ENCODE measurements around the gene LRFN3. TPM values are rescaled to one million over a fixed set of nuclear protein-coding genes. Genes with fewer than 3 reads are reported as not detected.
"Not testable (repeated sequence)": the region's sequence is repeated elsewhere in the genome, so short reads cannot be mapped to it uniquely, and the experiment has no call there.

LRFN3 gene, protein sequence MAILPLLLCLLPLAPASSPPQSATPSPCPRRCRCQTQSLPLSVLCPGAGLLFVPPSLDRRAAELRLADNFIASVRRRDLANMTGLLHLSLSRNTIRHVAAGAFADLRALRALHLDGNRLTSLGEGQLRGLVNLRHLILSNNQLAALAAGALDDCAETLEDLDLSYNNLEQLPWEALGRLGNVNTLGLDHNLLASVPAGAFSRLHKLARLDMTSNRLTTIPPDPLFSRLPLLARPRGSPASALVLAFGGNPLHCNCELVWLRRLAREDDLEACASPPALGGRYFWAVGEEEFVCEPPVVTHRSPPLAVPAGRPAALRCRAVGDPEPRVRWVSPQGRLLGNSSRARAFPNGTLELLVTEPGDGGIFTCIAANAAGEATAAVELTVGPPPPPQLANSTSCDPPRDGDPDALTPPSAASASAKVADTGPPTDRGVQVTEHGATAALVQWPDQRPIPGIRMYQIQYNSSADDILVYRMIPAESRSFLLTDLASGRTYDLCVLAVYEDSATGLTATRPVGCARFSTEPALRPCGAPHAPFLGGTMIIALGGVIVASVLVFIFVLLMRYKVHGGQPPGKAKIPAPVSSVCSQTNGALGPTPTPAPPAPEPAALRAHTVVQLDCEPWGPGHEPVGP
- 2.4 TPM for total RNA-seq

- no peak for DNase-seq (ENCODE audit: low read depth in 2 of 3, low spot score in 2 of 3)
These were observed at the start of gene LRFN3 for GRCh38 chr19:35935911-35936737. Gene LRFN3, plus strand, starts transcription at chr19:35936374. Its CDS starts 3,052 bp downstream, at chr19:35939426.

DNA sequence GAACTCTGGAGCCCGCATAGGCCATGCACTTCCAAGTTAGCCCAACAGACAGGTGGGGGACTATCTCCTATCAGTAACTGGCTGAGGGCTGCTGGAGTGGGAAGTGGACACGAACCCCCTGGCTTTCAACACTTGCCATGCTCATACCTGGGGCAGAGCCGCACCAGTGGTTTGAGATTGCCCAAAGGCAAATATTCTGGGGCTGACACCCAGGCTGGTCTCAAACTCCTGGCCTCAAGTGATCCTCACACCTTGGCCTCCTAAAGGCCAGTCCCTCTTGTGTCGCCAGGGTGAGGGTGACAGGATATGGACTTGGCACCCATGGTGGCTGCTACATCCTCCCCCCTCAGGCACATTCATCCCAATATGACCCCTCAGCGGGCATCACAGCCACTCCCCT lies 49.0 kb upstream of the LRFN3 start:
- DNase-seq (ENCODE audit: low read depth in 2 of 3, low spot score in 2 of 3) = no peak

- DNase-seq (ENCODE audit: low read depth in 2 of 3, low spot score in 2 of 3) = no peak
These were observed 47.8 kb upstream of the LRFN3 start for GRCh38 chr19:35888398-35888797.

- DNase-seq (ENCODE audit: low read depth in 2 of 3, low spot score in 2 of 3) = no peak
These were observed 46.6 kb upstream of the LRFN3 start for GRCh38 chr19:35889370-35890112.

- no peak for DNase-seq (ENCODE audit: low read depth in 2 of 3, low spot score in 2 of 3)
These were observed 46.0 kb upstream of the LRFN3 start for GRCh38 chr19:35890113-35890650.

DNA sequence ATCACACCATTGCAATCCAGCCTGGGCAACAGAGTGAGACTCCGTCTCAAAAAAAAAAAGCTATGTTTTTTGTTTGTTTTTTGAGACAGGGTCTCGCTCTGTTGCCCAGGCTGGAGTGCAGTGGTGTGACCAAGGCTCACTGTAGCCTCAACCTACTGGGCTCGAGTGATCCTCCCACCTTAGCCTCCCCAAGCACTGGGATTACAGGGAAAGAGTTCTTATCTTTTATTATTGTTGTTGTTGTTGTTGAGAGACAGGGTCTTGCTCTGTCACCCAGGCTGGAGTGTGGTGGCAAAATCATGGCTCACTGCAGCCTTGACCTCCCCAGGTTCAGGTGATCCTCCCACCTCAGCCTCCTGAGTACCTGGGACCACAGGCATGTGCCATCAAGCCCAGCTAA lies 44.4 kb upstream of the LRFN3 start:
- DNase-seq (ENCODE audit: low read depth in 2 of 3, low spot score in 2 of 3) = not testable (repeated sequence)

DNA sequence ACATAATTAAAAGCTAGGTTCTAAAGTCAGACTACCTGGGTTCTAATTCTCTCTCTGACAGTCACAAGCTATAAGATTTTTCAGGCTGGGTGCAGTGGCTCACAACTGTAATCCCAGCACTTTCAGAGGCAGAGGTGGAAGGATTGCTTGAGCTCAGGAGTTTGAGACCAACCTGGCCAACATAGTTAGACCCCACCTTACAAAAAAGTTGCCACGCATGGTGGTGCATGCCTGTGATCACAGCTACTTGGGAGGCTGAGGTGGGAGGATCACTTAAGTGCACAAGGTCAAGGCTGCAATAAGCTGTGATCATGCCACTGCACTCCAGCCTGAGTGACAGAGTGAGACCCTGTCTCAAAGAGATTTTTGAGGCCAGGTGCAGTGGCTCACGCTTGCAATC lies 41.8 kb upstream of the LRFN3 start:
- DNase-seq (ENCODE audit: low read depth in 2 of 3, low spot score in 2 of 3) = no peak

- DNase-seq (ENCODE audit: low read depth in 2 of 3, low spot score in 2 of 3) = no peak
These were observed 40.1 kb upstream of the LRFN3 start for GRCh38 chr19:35895911-35896642.

- DNase-seq (ENCODE audit: low read depth in 2 of 3, low spot score in 2 of 3) = no peak
These were observed 39.5 kb upstream of the LRFN3 start for GRCh38 chr19:35896643-35897040.

DNA sequence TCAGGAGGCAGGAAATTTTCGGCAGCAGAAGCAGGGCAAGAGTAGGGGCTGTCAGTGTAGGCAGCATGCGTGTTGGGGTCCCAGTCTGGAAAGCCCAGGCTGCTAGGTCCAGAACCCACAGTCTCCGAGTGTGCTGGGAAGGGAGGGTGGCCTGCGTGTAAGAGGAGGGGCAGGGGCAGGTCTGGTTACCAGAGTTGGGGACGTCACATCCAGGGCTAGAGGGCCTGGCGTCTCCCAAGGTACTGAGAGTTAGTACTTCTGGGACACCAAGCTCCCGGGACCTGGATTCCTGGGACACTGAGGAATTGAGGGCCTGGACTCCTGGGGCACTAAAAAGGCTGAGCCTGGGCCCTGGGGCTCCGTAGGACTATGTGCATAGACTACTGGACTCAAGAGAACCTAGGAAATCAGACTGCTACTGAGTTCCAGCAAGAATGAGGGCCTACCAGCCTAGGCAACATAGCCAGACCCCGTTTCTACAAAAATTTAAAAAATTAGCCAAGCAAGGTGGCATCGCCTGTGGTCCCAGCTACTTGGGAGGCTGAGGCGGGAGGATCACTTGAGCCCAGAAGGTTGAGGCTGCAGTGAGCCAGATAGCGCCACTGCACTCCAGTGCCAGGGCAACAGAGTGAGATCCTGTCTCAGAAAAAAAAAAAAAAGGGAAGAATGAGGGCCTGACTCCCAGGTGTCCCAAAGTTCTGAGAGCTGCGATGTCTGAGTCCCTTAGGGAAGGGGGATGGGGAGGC lies 38.3 kb upstream of the LRFN3 start:
- DNase-seq (ENCODE audit: low read depth in 2 of 3, low spot score in 2 of 3) = no peak

- no peak for DNase-seq (ENCODE audit: low read depth in 2 of 3, low spot score in 2 of 3)
These were observed 37.7 kb upstream of the LRFN3 start for GRCh38 chr19:35898499-35898809.

DNA sequence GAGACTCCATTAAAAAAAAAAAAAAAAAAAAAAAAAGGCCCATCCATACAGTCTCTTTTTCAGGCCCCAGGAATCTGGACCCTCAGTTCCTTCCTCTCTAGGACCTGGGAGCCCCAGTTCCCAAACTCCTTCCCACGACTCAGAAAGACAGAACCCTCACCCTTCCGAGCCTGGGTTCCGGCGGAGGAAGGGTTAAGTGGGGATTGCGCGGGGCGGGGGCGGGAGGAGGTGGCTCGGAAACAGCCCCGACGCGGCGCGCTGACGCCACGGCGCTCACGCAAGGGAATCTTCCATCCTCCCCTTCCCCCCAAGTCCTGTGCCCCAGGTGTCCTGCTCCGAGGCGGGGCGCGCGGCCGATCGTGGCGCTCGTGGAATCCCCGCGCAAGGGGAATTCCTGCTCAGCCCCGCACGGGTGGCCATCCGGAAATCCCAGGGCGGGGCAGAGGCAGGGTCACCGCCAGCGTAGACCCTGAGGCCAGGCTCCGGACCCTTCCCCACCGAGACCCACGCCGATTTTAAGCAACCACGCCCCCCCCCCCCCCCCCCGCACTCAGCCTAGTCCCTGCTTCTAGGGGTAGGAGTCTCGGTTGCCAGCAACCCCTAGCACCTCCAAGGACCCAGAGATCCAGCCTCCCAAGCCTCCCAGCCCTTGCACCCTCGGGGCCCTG lies 36.5 kb upstream of the LRFN3 start:
- peak; percentile 85 to 87 (median 85) for DNase-seq (ENCODE audit: low read depth in 2 of 3, low spot score in 2 of 3)

DNA sequence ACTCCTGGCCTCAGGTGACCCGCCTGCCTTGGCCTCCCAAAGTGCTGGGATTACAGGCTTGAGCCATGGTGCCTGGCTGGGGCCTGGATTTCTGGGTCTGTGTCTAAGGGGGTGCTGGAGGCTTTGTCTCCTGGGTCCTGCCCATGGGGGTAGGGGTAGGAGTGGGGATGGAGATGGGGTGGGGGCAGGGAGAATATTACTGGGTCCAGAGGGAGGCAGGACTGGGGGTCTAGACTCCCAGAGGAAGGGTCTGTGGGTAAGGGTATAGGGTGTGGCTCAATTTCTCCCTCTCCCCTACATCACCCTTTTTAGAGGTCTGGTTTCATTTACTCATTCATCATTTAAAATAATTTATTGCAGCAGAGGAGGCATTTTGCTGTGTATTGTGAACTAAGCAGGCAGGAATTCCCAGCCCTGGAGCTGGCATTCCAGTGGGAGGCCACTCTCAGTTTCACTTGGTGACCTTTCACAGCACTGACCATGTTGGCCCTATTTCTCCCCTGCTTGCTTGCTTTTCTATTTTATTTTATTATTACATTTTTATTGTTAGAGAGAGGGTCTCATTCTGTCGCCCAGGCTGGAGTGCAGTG lies 35.0 kb upstream of the LRFN3 start:
- DNase-seq (ENCODE audit: low read depth in 2 of 3, low spot score in 2 of 3) = no peak

- DNase-seq (ENCODE audit: low read depth in 2 of 3, low spot score in 2 of 3) = peak; percentile 30 to 81 (median 75)
These were observed 34.1 kb upstream of the LRFN3 start, which contains the start of gene HCST for GRCh38 chr19:35901854-35902661. Gene HCST, plus strand, starts transcription at chr19:35902529. Its CDS starts 65 bp downstream, at chr19:35902594.

DNA sequence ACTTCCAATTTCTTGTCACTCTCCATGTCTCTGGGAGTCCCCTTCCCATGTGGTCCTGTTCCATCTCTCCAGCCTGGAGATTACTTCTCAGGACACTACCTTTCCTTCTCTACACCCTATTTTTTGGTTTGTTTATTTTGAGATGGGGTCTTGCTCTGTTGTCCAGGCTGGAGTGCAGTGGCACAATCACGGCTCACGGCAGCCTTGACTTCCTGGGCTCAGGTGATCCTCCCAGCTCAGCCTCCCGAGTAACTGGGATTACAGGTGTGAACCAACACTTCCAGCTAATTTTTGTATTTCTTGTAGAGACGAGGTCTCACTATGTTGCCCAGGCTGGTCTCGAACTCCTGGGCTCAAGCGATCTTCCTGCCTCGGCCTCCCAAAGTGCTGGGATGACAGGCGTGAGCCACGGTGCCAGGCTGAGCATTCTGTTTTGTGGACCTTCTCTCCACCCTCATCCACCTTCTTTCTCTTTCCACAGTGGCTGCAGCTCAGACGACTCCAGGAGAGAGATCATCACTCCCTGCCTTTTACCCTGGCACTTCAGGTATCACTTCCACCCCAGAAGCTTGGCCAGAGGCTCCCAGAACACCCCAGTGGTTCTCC lies 33.2 kb upstream of the LRFN3 start:
- DNase-seq (ENCODE audit: low read depth in 2 of 3, low spot score in 2 of 3) = no peak

- DNase-seq (ENCODE audit: low read depth in 2 of 3, low spot score in 2 of 3) = peak; percentile 64 to 97 (median 95)
These were observed 32.5 kb upstream of the LRFN3 start for GRCh38 chr19:35903550-35904179.

All from hematopoietic multipotent progenitor cell (in vitro differentiated cells).